Uterus (tissue), 4 donors: ENCODE measurements around the gene MCM3AP. TPM values are rescaled to one million over a fixed set of nuclear protein-coding genes. Genes with fewer than 3 reads are reported as not detected.

ENCODE experiments used
- DNase-seq, 2 donors: peaks; one replicate each; pipeline ENCODE4 v3.0.0-alpha.2; 2019 to 2020
- H3K27ac ChIP-seq, 2 donors: fragments of 200-600 bp; sonication (generic); 1 replicate in 1 of 2; 2 replicates in 1 of 2; pipeline ENCODE4 v1.5.1; 2016 to 2018
- H3K27me3 ChIP-seq, 2 donors: fragments of 200-600 bp; sonication (generic); one replicate each; pipeline ENCODE4 v1.5.1; 2018 to 2019; ENCODE audit warnings: control low read depth in 1 of 2
- H3K36me3 ChIP-seq, 2 donors: fragments of 200-600 bp; sonication (generic); one replicate each; pipeline ENCODE4 v1.5.1; 2019; ENCODE audit warnings: control low read depth in 1 of 2
- H3K4me1 ChIP-seq, 2 donors: fragments of 200-600 bp; sonication (generic); one replicate each; pipeline ENCODE4 v1.5.1; 2018 to 2019; ENCODE audit warnings: control low read depth in 1 of 2
- H3K4me3 ChIP-seq, 2 donors: fragments of 200-600 bp; sonication (generic); 1 replicate in 1 of 2; 2 replicates in 1 of 2; pipeline ENCODE4 v1.5.1; 2018 to 2019; ENCODE audit warnings: mild to moderate bottlenecking in 1 of 2
- H3K9me3 ChIP-seq, 2 donors: fragments of 200-600 bp; sonication (generic); one replicate each; pipeline ENCODE4 v1.5.1; 2019; ENCODE audit warnings: control low read depth in 1 of 2
- POLR2A ChIP-seq, 2 donors: fragments of 450-650 bp; IDR thresholded peaks; one replicate each; pipeline ENCODE4 v1.6.1; 2016; ENCODE audit warnings: antibody characterized with exemption in 2 of 2, mild to moderate bottlenecking in 1 of 2, moderate library complexity in 1 of 2
- intact Hi-C: fragments of 100-400 bp; cut with DNase I; formaldehyde crosslinking; loops from one replicate; pipeline ENCODE4 v1.15.1; 2023; ENCODE audit warnings: low total_unique reads
- total RNA-seq, 4 donors: library from RNA; depleted of rRNA in 3 of 4; stranded (reverse); fragments of >200 nt in 3 of 4; gene quantifications; one replicate each; pipeline versions ENCODE4 v1.1.0 to v1.2.4, GENCODE V29; 2014 to 2023
- TF ChIP-seq, protein P1 (sequence below), 4 experiments: fragments of 200-600 bp in 2 of 4; fragments of 450-650 bp in 2 of 4; sonication (generic) in 2 of 4; IDR thresholded peaks; one replicate each; pipeline ENCODE4 v1.5.1; 2016 to 2019; ENCODE audit warnings: antibody characterized with exemption in 4 of 4, mild to moderate bottlenecking in 2 of 4, moderate library complexity in 1 of 4
- donor health status: DM: yes; HTN: yes; CAD: no.

Gene MCM3AP
- total RNA-seq, 4 donors from 2014 or later: 24.1 to 128 (median 93.2) TPM

DNA sequence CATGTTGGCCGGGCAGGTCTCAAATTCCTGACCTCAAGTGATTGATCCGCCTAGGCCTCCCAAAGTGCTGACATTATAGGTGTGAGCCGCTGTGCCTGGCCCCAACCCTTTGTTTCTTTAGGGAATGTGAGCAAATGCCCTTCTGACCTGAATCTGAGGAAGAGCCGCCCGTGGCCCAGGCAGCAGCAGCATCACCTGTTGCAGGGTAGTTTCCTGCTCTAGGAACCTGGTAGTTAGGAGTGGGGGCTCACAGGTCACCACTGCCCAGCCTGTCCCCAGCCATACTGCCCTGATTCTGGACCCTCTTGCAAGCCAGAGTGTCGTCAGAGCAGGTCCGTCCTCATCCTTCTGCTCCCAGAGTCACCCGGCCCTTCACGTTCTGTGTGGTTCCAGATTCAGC is 13.8 kb upstream of the MCM3AP start:
- no peak for TF ChIP-seq POLR2A (IDR thresholded peaks at IDR 0.05)
- TF ChIP-seq, protein P1, sequence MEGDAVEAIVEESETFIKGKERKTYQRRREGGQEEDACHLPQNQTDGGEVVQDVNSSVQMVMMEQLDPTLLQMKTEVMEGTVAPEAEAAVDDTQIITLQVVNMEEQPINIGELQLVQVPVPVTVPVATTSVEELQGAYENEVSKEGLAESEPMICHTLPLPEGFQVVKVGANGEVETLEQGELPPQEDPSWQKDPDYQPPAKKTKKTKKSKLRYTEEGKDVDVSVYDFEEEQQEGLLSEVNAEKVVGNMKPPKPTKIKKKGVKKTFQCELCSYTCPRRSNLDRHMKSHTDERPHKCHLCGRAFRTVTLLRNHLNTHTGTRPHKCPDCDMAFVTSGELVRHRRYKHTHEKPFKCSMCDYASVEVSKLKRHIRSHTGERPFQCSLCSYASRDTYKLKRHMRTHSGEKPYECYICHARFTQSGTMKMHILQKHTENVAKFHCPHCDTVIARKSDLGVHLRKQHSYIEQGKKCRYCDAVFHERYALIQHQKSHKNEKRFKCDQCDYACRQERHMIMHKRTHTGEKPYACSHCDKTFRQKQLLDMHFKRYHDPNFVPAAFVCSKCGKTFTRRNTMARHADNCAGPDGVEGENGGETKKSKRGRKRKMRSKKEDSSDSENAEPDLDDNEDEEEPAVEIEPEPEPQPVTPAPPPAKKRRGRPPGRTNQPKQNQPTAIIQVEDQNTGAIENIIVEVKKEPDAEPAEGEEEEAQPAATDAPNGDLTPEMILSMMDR (IDR thresholded peaks at IDR 0.05): no peak
- DNase-seq: no peak
- intact Hi-C loops: no loop called here
- Histone ChIP-seq H3K9me3 (no peaks in the 10 kb centered on the region), H3K4me1 (peaks cover 0 to 14% of the 10 kb centered on the region in 2 donors), H3K27me3 (no peaks in the 10 kb centered on the region), H3K4me3 (no peak overlapping the region), H3K27ac (no peak overlapping the region), H3K36me3 (no peaks in the 10 kb centered on the region)

DNA sequence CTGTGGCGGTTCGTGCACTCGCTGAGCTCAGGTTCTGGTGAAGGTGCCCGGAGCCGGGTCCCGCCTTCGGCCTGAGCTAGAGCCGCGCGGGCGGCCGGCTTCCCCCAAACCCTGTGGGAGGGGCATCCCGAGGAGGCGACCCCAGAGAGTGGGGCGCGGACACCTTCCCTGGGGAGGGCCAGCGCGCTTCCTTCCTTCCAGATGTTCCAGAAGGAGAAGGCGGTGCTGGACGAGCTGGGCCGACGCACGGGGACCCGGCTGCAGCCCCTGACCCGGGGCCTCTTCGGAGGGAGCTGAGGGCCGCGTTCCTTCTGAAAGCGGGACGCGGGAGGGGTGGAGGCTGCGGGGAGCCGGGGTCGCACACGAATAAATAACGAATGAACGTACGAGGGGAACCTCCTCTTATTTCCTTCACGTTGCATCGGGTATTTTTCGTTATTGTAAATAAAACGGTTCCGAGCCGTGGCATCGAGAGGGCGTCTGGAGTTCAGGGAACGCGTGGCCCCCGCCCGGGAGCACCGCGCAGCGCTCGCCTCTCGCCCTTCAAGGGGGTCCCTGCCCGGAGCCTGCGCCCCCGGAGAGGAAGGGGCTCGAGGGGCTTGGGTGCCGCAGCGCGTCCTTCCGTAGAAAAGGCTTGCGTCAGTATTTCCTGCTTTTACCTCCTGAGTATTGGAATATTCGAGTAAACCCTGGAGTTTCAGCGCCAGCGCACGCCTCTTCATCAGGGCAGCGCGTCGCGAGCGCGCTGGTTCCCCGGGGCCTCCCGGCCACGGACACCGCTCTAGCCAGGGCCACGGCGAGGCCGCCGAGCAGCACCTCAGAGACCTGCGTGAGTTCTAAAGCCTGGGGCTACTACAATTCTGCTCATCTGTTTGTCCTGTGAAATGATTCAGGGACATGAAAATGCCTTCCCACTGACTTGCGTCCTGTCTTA is 12.2 kb upstream of the MCM3AP start:
- Histone ChIP-seq H3K9me3 (no peaks in the 10 kb centered on the region), H3K4me3 (peak overlapping the region; percentile 36), H3K27ac (peak overlapping the region; percentile 29 to 57), H3K36me3 (no peaks in the 10 kb centered on the region), H3K27me3 (no peaks in the 10 kb centered on the region), H3K4me1 (peaks cover 0 to 14% of the 10 kb centered on the region in 2 donors)
- DNase-seq: peak in 1 of 2 donors; percentile 32
- no peak for TF ChIP-seq POLR2A (IDR thresholded peaks at IDR 0.05)
- TF ChIP-seq, protein P1 (IDR thresholded peaks at IDR 0.05): no peak
- intact Hi-C loops: no loop called here

DNA sequence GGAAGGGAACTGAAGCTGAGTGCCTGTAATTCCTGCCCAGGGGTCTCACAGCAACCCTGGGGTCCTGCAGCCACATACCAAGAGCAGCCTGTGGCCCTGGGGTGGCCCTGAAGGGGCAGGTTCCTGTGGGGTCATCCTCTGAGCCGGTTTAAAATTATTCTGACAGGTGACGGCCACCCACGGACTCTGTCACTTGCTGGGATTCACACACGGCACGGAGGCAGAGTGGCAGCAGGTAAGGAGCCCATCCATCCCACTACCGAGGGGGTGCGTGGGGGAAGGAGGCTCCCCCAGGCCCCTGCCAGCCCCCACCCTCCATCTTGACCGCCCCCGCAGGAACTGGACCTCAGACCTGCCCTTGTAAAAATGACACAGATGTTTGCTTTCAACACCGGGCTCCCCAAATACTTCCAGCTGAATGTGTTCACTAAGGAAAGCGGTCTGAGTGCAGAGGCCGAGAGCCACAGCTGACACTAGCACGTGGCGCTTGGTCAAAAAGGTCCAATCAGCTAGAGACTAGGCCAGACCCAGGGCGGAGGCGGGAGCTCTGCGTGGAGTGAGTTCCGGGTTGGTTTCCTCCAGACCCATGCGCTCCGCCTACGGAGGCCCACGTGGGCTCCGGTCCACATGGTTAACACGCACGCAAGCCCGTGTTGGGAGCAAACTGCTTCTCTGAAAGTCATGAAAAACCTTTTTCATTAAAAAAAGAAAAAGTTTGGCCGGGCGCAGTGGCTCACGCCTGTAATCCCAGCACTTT is 10.8 kb upstream of the MCM3AP start:
- Histone ChIP-seq H3K36me3 (no peaks in the 10 kb centered on the region), H3K4me3 (no peak overlapping the region), H3K27me3 (no peaks in the 10 kb centered on the region), H3K4me1 (peaks cover 0 to 14% of the 10 kb centered on the region in 2 donors), H3K27ac (peak overlapping the region; percentile 31 to 64), H3K9me3 (no peaks in the 10 kb centered on the region)
- intact Hi-C loops: no loop called here
- DNase-seq: peak; percentile 80 to 84
- TF ChIP-seq, protein P1 (IDR thresholded peaks at IDR 0.05): no peak
- no peak for TF ChIP-seq POLR2A (IDR thresholded peaks at IDR 0.05)

- Histone ChIP-seq H3K4me1 (peaks cover 0 to 14% of the 10 kb centered on the region in 2 donors), H3K27ac (peak overlapping the region; percentile 31 to 64), H3K4me3 (no peak overlapping the region), H3K36me3 (no peaks in the 10 kb centered on the region), H3K9me3 (no peaks in the 10 kb centered on the region), H3K27me3 (no peaks in the 10 kb centered on the region)
- intact Hi-C loops: no loop called here
- TF ChIP-seq, protein P1 (IDR thresholded peaks at IDR 0.05): no peak
- no peak for TF ChIP-seq POLR2A (IDR thresholded peaks at IDR 0.05)
- DNase-seq: no peak
These were observed 9.9 kb upstream of the MCM3AP start for GRCh38 chr21:46295177-46295770.
